SW480 (cell line): ENCODE results near the gene ANKRD63.

Experiments
- DNase-seq: peaks from one replicate; pipeline ENCODE4 v3.0.0-alpha.2; 2016; ENCODE audit warnings: low spot score

The ANKRD63 gene

DNA sequence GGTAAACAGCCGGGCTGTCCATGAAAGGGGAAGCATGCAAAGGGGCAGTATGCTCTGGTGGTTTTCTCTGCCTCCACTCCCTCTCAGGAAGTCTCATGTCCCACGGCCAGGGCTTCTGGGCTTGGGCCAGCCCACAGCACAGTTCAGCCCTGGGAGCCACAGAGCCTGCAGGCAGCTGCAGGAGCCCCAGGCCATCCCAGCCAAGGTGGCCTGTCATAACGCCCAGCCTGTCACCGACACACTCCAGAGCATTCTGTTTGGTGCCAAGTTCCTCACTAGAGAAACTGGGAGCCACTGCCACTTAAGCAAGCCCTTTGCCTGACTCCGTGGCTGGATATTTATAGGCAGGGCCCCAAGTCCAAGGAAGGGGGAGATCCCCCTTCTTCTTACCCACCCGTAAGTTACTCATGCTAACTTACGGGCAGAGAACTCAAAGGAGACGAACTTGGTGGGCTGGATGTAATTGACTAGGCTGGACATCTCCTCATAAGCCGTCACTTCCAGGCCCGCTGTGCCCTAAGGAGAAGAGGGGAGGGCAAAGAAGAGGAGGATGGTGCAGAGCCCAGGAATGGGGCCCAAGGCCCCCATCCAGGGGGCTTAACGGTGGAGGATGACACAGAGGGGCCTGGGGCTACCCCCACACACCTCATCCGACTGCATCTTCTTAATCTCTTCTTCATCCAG is 13.2 kb upstream of the ANKRD63 start:
- no peak for DNase-seq

DNA sequence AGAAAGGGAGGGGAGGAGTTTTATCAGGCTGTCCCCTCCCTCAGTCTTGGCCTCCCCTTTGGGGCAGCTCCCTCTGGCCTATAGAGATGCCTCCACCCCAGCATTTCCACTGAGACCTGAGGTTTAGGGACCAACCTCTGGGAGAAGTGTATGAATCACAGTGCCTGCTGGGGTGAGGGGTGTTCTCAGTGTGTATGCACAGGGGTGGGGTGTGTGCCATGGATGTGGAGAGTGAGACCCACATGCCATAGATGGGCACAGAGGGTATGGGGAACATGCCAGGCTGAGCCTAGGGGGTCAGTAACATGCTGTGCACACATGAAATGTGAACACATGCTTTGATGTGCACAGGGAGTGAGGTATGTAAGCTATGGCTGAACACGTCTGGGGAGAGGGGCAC is 12.4 kb upstream of the ANKRD63 start:
- no peak for DNase-seq

DNA sequence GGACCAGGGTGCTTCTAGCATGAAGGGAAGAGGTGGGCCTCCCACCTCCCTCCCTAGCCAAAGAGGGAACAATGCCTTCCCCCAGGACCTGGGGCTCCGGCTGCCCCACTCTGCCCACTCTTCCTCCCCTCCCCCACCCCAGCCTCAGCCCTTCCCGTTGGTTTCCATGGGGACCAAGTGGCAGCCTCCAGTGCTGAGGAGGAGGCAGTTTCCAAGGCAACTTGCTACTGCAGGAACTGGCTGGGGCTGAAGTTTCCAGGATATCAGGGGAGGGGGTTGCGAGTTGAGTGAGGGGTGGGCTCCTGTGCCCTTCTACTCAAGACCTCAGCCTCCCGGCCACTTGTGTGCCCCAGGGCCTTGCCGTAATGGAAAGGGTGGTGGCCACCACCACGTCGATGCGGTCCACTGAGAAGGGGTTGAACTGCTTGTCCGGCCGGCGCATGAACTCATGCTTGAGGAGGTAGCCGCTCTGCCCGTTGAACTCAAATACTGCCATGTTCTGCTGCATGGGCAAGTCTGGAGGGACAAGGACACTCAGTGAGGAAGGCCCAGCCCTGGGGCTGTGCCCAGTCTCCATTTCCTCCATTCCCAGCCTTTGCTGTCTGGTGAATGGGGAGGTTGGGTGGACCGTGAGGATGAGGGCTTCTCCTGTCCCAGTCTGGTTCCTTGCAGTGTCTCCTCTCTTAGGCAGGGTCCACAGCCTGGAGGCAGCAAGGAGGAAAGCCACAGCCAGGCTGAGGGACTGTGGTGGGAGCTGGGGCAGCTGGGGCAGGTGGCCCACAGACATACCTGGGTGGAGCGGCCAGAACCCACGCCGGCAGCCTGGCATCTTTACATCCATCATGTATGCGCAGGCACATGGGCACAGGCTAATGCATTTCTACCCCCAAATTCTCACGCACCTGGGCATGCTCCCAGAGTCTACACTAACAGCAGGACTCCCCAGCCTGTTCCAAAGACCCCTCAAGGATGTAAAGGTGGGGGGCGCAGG is 11.3 kb upstream of the ANKRD63 start:
- DNase-seq, result no peak

GRCh38 chr15:40293006-40293405 is 10.1 kb upstream of the ANKRD63 start:
- DNase-seq, result no peak

- no peak for DNase-seq
Measured at GRCh38 chr15:40292246-40292645, 9.4 kb upstream of the ANKRD63 start.

- peak; percentile 46 for DNase-seq
Measured at GRCh38 chr15:40290918-40291574, 8.2 kb upstream of the ANKRD63 start.

DNA sequence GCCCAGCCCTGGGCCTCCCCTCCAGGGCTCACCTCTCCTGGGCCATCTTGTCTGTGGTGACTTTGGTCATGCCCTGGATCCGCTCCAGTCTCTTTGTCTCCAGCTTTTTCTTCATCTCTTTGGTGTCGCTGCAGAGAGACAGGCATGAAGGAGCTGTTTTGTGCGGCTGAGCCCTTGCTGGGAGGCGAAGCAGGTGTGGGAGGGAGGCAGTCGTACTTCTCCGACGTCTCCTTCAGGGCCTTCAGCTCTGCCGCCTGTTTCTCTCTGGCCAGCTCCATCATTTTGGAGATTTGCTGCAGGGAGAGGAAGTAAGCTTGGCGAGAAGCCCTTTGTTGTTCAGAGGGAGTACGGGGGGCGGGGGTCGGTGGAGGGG is 7.7 kb upstream of the ANKRD63 start:
- no peak for DNase-seq

DNA sequence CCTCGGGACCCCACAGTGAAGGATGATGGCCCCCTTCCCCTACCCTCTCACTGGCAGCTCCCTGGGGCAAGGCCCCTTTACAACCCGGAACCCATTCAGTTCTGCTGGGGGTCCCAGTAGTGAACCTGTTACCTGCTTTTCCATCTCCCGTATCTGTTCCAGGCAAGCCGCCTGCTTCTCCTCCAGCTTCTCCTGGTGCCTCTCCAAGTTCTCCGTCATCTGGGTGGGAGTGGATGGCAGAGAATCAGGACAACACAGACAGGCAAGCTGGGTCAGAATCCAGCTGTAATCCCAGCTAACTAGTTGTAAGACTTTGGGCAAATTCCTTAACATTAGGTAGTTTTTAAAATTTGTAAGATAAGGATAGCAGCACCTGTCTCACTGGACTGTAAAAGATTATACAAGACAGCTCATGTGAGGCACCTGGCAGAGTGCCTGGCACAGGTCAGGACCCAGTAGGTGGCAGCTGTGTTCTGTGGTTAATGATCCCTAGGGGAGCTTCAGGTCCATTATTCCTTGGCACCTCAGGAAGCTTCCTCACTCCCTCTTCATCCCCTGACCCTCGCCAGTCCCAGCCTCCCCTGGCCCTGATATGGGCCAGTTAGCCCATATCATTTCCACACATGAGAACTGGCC is 6.4 kb upstream of the ANKRD63 start:
- DNase-seq, result peak; percentile 32

DNA sequence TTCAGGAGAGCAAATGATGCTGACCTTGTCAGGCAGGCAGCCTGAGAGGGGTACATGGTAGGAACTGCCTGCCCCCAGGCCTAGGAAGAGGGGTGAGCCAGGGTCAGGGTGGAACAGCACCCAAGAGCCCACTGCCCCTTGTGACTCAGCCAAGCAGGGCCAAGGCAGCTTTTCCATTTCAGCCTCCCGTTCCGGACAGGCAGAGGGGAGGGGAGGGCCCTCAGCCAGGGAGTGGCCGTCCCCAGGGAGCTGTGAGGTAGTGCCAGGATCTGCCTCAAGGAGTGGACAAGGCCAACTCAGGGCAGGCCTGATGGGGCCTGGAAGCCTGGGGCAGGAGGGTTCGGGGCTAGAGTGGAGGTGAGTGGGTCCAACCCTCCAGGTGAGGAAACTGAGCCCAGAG is 5.1 kb upstream of the ANKRD63 start:
- no peak for DNase-seq

- no peak for DNase-seq
Measured at GRCh38 chr15:40287505-40287904, 4.6 kb upstream of the ANKRD63 start.

- no peak for DNase-seq
Measured at GRCh38 chr15:40286794-40287193, 3.9 kb upstream of the ANKRD63 start.

DNA sequence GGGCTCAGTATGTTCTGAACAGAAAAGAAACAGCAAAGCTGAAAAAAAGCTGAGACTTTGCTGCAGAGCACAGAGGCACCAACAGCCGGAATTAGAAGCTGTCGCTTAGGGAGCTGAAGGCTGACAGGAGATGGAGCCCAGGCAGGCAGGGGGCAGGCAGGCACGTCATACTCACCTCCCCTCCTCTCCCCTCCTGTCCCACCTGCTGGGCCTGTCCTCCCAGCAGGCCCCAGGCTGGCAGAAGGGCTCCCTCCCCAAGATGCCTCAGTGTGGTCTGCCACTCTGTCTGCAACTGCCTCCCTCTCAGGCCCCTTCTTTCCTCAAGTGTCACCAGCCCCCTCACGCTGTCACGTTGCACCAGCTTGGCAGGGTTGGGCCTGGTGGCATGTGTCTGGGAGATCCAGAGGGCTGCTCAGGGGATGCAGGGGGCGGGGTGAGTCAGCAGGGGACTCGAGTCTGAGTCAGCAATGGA is 3.2 kb upstream of the ANKRD63 start:
- no peak for DNase-seq

- DNase-seq, result no peak
Measured at GRCh38 chr15:40285554-40286011, 2.7 kb upstream of the ANKRD63 start.

DNA sequence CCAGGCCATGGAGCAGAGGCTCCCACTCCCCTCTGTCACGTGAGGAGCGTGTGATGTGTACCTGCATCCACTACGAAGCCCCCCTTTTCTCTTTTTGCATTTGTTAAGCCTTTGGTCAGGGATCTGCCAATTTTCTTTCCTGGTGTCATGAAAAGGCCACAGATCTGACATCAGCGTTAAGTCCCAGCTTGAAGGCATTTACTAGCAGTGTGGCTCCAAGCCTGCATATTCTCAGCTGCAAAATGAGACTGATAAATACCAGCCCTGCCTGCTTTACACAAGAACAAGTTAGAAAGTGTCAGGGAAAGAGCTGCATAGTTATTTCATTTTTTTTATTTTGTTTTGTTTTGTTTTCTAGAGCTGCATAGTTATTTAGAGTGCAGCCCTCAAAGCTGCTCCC is 2.3 kb upstream of the ANKRD63 start:
- no peak for DNase-seq

DNA sequence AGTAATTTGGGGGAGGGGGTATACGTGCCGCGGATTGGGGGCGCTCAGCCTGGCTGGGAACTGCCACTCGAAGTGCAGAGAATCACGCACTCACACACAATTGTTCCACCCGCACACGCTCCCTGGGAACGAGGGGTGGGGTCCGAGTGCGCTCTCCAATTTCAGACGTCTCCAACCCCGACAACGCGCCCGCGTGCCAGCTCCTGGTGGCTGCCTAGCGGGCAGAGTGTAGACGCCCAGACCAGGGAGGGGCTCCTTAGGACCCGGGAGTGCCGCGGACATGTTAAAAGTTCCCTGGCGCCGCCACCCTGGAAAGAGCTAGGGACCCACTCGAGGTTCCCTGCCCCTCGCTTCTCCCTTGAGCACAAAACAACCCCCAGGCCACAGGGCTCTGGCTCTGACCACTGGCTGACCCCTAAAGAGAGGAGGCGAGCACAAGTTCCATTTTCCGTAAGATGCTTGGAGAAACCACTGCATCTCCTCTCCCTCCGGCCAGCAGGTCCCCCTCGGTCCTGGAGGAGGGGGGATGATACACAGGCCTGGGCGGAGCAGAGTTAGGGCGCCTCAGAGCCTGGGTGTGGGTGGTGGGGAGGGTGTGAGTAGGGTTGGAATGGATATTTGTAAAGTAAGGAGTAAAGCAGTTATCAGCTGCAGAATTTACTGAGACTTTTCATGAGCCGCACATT is 894 bp upstream of the ANKRD63 start:
- no peak for DNase-seq

- DNase-seq, result peak; percentile 16
Measured at GRCh38 chr15:40282147-40282868, 556 bp downstream of the ANKRD63 start.

GRCh38 chr15:40281801-40282146 is 1.1 kb downstream of the ANKRD63 start:
- no peak for DNase-seq

DNA sequence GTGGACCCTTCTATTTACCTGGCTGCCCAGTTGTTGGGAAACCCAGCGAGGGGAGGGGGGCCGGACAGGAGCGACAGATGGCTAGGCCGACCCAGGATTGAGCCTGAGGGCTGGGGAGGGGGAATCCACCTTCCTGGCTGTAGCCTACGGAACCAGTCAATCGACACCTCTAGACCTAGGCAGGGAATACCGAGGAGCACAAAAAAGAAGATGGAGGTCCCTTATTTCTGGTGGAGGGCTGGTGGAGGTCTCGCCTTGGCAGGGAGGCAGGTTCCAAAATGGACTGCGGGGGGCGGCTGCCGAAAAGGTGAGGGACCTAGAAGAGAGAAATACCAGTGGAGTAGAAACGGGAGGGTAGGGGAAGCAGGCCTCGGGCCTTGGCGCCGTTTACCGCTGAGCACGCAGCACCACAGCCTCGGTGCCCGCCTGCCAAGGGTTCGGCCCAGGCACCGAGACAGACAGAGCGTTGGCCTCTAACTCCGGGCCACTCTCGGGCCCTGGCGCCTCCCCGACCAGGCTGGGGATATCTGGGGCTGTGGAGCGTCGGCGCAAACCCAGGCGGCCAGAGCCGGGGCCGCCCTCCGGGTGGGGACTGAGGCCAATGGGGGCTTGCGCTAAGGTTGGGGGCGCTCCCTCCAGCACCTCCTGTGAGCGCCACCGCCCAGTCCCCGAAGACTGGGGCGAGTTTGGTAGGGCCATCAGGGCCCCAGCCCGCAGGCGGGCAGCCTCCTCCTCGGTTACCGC is 1.6 kb downstream of the ANKRD63 start:
- no peak for DNase-seq

- DNase-seq, result no peak
Measured at GRCh38 chr15:40280260-40281056, 2.4 kb downstream of the ANKRD63 start.
